ENCODE measurements around the gene MB21D2. TPM values are rescaled to one million over a fixed set of nuclear protein-coding genes. Genes with fewer than 3 reads are reported as not detected.

The MB21D2 gene
- total RNA-seq, 2 experiments from 2014 or later: 8.7 to 9.1 TPM

DNA sequence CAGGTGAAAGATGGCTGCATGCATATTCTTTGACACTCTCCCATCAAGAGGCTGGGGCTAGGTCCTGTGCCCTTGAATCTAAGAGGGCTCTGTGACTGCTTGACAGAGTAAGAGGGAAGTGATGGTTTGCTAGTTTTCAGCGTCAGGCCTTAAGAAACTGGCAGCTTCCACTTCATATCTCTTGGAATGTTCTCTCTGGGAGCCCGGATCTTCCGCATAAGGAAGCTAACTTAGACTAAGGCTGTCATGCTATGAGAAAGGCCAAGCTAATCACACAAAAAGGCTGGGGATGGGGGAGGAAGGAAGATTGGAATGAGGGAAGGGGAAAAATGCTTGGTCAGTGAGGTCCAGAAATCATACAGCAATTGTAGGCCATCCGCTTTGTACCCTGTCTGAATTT, 50.0 kb downstream of the MB21D2 start:
- ChIA-PET CTCF (interaction anchor here (1.6 kb wide), 1 partner anchor 55 kb away, joined by 4 read pairs; no protein-coding TSS in a partner anchor), POLR2A (no interaction called here)
- intact Hi-C loops (cut with micrococcal nuclease): no loop called here
- peaks cover 17% of the 10 kb centered on the region for H3K4me1 Mint-ChIP-seq (ENCODE audit: low read depth)
- DNase-seq: no peak
- H3K4me3 Mint-ChIP-seq: no peak overlapping the region
- H3K9me3 Mint-ChIP-seq: no peaks in the 10 kb centered on the region
- peaks cover 3% of the 10 kb centered on the region for H3K36me3 Mint-ChIP-seq
- no peaks in the 10 kb centered on the region for H3K27me3 Mint-ChIP-seq
- H3K27ac Mint-ChIP-seq: no peak overlapping the region

DNA sequence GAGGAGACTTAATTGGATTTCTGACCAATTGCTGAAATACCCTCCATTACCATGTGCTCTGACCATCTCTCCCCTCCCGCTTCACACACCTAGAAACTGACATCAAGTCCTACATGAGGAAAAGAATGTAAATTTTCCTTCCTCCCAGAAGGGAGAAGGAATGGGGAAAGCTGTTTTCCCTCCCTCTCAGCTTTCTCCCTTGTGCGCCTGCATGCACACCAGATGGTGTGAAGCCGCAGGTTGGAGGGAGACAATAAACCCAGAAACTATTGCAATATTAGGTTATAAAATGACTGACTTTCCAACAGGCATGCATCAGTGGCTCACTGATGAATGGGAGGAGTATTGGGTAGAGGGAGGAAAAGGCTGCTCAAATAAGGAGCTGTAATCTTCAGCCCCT, 50.9 kb downstream of the MB21D2 start:
- no peak overlapping the region for H3K27ac Mint-ChIP-seq
- peaks cover 4% of the 10 kb centered on the region for H3K36me3 Mint-ChIP-seq
- intact Hi-C loops (cut with micrococcal nuclease): no loop called here
- no peak overlapping the region for H3K4me3 Mint-ChIP-seq
- H3K27me3 Mint-ChIP-seq: no peaks in the 10 kb centered on the region
- POLR2A ChIA-PET: no interaction called here
- no peaks in the 10 kb centered on the region for H3K9me3 Mint-ChIP-seq
- CTCF ChIA-PET: interaction anchor here (1.6 kb wide), 1 partner anchor 54 kb away, joined by 4 read pairs; no protein-coding TSS in a partner anchor
- H3K4me1 Mint-ChIP-seq (ENCODE audit: low read depth): peaks cover 26% of the 10 kb centered on the region
- no peak for DNase-seq

DNA sequence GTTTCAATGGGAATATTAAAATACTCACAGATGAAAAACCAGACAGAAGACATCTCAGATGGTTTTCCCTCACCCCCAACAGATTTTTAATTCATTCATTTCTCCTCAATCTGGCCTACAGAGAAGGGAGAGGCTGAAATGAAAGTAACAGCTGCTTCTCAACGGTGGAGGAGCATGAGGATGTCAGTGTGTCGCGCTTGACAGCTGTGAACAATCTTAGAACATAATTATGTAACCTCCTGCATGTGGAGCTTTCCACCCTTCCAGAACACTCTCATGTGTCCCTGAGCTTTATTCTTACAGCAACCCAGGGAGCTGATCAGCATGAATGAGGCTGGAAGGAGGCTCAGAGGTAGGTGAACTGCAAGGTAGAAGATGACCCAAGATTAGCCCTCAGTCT, 52.7 kb downstream of the MB21D2 start:
- H3K27ac Mint-ChIP-seq: no peak overlapping the region
- H3K4me3 Mint-ChIP-seq: no peak overlapping the region
- peaks cover 5% of the 10 kb centered on the region for H3K36me3 Mint-ChIP-seq
- H3K9me3 Mint-ChIP-seq: no peaks in the 10 kb centered on the region
- peaks cover 28% of the 10 kb centered on the region for H3K4me1 Mint-ChIP-seq (ENCODE audit: low read depth)
- ChIA-PET POLR2A (no interaction called here), CTCF (no interaction called here)
- intact Hi-C loops (cut with micrococcal nuclease): no loop called here
- no peak for DNase-seq
- no peaks in the 10 kb centered on the region for H3K27me3 Mint-ChIP-seq

DNA sequence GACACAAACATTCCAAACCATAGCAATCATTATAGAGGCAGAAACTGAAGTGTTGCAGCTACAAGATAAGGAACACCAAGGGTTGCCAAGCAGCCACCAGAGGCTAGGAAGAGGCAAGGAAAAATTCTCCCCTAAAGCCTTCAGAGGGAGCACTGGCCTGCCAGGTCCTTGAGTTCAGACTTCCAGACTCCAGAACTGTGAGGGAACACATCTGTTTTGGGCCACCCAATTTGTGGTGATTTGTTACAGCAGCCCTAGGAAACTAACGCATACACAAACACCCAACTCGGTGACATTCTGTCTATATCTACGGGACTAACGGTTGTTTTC, 54.6 kb downstream of the MB21D2 start:
- Mint-ChIP-seq H3K4me1 (ENCODE audit: low read depth) (peaks cover 31% of the 10 kb centered on the region), H3K9me3 (no peaks in the 10 kb centered on the region), H3K27me3 (no peaks in the 10 kb centered on the region), H3K4me3 (no peak overlapping the region), H3K36me3 (peaks cover 5% of the 10 kb centered on the region), H3K27ac (no peak overlapping the region)
- intact Hi-C loops (cut with micrococcal nuclease): no loop called here
- CTCF ChIA-PET: no interaction called here
- DNase-seq: no peak
- POLR2A ChIA-PET: no interaction called here

DNA sequence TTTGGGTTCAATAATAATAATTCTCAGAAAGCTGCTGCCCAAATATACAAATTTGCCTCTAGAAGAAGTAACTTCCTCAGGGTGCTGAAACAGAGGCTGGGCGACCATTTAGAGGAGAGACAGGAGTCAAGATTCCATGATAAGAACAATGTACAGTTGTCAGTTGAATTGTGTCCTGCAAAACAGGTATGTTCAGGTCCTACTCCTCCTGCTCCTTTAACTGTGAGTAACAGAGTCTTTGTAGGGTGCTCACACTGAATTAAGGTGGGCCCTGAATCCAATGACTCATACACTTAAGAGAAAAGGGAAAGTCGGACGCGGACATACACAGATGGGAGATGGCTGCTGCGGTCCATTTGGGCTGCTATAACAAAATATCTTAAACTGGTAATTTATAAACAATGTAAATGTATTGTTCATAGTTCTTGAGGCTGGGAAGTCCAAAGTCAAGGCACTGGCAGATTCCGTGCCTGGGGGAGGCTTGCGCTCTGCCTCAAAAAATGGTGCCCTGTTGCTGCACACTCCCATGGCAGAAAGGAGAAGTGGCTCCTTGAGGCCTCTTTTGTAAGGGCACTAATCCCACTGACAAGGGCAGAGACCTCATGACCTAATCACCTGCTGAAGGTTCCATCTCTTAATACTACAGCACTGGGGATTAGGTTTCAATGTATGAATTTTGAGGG, 55.1 kb downstream of the MB21D2 start:
- intact Hi-C loops (cut with micrococcal nuclease): no loop called here
- peaks cover 5% of the 10 kb centered on the region for H3K36me3 Mint-ChIP-seq

DNA sequence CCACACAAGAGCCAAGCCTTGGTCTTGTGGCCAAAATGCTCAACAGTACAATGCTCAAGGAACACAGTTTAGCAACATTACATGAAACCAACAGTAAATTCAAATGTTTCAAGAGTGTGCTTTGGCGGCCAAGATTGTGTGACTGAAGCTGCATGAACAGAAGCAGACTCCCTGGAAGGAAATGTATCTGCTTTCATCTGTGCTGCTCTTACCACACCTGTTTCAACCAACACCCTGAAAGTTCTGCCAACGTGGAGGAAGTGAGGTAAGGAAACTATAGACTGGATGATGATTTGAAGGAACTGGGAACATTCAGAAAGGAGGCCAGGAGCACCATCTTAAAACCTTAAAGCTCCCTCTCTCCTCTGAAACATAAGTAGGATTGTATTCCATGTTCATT, 55.7 kb downstream of the MB21D2 start:
- ChIA-PET POLR2A (no interaction called here), CTCF (no interaction called here)
- Mint-ChIP-seq H3K36me3 (peaks cover 5% of the 10 kb centered on the region), H3K4me1 (ENCODE audit: low read depth) (peaks cover 27% of the 10 kb centered on the region), H3K4me3 (no peak overlapping the region), H3K27ac (no peak overlapping the region), H3K9me3 (no peaks in the 10 kb centered on the region), H3K27me3 (no peaks in the 10 kb centered on the region)
- DNase-seq: no peak
- intact Hi-C loops (cut with micrococcal nuclease): no loop called here

More for the DNA sequence above, 55.1 kb downstream of the MB21D2 start:
- no peak for DNase-seq
- Mint-ChIP-seq H3K9me3 (no peaks in the 10 kb centered on the region), H3K4me1 (ENCODE audit: low read depth) (peaks cover 28% of the 10 kb centered on the region), H3K27ac (no peak overlapping the region), H3K27me3 (no peaks in the 10 kb centered on the region), H3K4me3 (no peak overlapping the region)
- CTCF ChIA-PET: no interaction called here
- POLR2A ChIA-PET: no interaction called here

DNA sequence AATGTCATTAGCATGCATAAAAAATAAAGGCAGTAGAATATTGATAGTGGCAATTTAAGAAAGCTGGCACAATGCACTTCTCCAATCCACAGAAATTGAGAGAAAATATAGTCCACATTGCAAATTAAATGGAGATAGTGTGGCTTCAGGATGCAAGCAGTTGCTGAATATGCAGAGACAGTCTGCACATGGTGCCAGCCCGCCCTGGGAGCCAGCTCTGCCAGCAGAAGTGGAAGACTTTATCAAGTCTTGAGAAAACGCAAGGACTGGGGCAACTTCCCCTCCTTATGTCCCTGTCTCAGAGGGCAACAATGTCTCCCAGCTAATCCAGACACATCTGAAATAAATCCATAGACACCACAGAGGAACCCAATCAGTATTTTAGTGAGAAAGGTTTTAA, 57.2 kb downstream of the MB21D2 start:
- CTCF ChIA-PET: interaction anchor here (0.9 kb wide), 1 partner anchor 44 kb away, joined by 3 read pairs; no protein-coding TSS in a partner anchor
- H3K9me3 Mint-ChIP-seq: no peaks in the 10 kb centered on the region
- H3K4me3 Mint-ChIP-seq: no peak overlapping the region
- H3K27me3 Mint-ChIP-seq: no peaks in the 10 kb centered on the region
- H3K36me3 Mint-ChIP-seq: peaks cover 5% of the 10 kb centered on the region
- H3K27ac Mint-ChIP-seq: no peak overlapping the region
- POLR2A ChIA-PET: no interaction called here
- peaks cover 29% of the 10 kb centered on the region for H3K4me1 Mint-ChIP-seq (ENCODE audit: low read depth)
- intact Hi-C loops (cut with micrococcal nuclease): no loop called here
- no peak for DNase-seq

DNA sequence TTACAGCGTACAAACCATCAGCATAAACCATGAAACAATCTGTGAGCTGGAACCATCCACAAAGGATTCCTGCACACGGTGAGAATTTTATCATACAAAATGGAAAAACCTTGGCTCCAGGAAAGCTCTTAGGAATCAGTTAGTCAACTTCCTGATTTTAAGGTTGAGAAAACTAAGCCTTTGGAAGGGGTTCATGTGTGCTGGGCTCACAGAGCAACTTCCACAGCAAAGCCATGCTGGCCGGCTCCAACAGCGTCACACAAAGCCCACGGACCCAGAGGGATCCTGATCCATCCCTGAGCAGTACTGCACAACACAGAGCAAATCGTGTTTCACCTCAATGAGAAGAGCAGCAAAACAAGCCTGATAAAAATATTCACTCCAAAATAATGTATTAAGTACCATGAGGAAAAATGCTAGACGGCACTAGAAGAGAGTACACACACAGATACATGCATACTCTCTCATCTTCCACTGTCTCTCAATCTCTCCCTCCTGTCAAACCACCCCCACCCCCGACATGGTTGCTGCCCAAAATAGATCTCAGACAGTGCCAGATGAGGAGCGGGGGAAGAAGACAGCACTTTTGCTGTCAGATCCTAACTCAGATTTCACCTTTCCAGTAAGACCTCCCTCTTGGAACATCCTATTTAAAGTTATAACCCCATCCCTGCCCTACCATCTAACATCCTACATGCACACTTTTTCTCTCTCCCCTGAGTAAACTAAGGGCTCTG, 58.6 kb downstream of the MB21D2 start:
- CTCF ChIA-PET: no interaction called here
- Mint-ChIP-seq H3K4me3 (no peak overlapping the region), H3K27ac (no peak overlapping the region), H3K4me1 (ENCODE audit: low read depth) (peaks cover 28% of the 10 kb centered on the region), H3K27me3 (no peaks in the 10 kb centered on the region), H3K9me3 (no peaks in the 10 kb centered on the region), H3K36me3 (peaks cover 2% of the 10 kb centered on the region)
- POLR2A ChIA-PET: no interaction called here
- no peak for DNase-seq
- intact Hi-C loops (cut with micrococcal nuclease): no loop called here

DNA sequence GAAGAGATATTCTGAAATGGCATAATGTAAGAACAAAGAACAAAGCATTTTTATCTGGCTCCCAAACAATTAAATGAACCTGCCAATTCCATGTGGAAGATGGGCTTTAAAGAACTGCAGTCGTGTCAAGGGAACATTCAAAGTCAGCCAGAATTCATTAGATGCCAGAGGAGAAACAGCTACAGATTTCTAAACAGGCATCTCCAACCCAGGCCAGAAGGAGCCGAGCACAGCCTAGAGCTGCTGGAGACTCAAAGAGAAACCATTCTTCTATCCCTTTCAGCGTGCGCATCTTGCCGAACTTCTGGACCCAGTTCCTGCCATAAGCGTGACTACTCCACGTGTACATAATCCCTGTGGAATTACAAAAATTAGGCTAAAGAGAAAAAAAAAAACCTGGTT, 60.4 kb downstream of the MB21D2 start:
- Mint-ChIP-seq H3K4me1 (ENCODE audit: low read depth) (peaks cover 31% of the 10 kb centered on the region), H3K36me3 (peaks cover 2% of the 10 kb centered on the region), H3K4me3 (no peak overlapping the region), H3K27ac (no peak overlapping the region), H3K27me3 (no peaks in the 10 kb centered on the region), H3K9me3 (no peaks in the 10 kb centered on the region)
- ChIA-PET POLR2A (no interaction called here), CTCF (interaction anchor here (1.0 kb wide), 1 partner anchor 40 kb away, joined by 4 read pairs; no protein-coding TSS in a partner anchor)
- intact Hi-C loops (cut with micrococcal nuclease): no loop called here
- no peak for DNase-seq

DNA sequence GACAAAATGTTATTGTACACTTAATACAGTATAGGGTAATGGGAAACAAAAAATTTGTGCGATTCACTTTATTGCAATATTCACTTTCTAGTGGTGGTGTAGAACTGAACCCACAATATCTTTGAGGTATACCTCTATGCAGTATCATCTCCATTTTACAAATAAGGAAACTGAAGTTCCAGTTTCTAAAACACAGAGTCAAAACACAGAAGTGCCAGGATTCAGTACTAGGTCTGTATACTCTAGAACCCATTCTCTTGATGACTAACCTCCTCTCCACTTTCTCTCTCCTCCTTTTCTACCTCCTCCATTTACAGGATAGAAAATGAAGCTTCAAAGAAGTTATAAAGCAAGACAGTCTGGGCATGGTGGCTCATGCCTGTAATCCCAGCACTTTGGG, 62.2 kb downstream of the MB21D2 start:
- Mint-ChIP-seq H3K9me3 (no peaks in the 10 kb centered on the region), H3K4me3 (no peak overlapping the region), H3K4me1 (ENCODE audit: low read depth) (peaks cover 38% of the 10 kb centered on the region), H3K36me3 (no peaks in the 10 kb centered on the region), H3K27me3 (no peaks in the 10 kb centered on the region), H3K27ac (no peak overlapping the region)
- intact Hi-C loops (cut with micrococcal nuclease): loop anchor here (1.0 kb wide), 2 partner anchors 31 to 38 kb away; no protein-coding TSS in a partner anchor
- ChIA-PET CTCF (no interaction called here), POLR2A (interaction anchor here (0.7 to 2.0 kb wide), 3 partner anchors 31 to 44 kb away, joined by 4 to 8 read pairs (median 4); no protein-coding TSS in a partner anchor)
- DNase-seq: no peak

DNA sequence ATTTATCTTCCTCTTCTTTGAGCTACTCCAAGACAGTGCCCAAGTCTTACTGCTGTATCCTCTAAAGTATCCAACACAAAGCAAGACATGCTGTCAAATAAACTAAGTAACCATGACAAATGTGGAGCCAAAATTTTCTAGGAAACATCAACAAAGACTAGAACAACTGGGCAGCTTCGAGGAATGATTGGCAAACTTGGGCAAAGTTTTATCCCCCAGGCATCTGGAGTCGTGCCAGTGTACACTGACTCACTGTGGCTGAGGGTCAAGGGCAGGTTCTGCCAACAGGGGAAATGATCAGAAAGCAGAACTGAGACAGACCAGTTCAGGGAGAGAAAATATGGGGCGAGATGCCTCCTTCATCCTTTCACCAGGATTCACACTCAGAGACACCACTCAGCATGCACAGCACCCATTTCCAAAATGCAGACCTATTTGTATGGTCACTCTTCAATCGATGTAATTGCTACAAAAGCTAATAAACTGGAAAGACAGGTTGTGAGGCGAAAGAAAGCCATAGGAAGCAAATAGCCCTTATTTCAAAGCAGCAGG, 65.8 kb downstream of the MB21D2 start:
- Mint-ChIP-seq H3K27ac (no peak overlapping the region), H3K36me3 (no peaks in the 10 kb centered on the region), H3K4me3 (no peak overlapping the region), H3K9me3 (no peaks in the 10 kb centered on the region), H3K4me1 (ENCODE audit: low read depth) (peaks cover 57% of the 10 kb centered on the region), H3K27me3 (no peaks in the 10 kb centered on the region)
- DNase-seq: no peak
- ChIA-PET CTCF (interaction anchor here (1.3 to 1.4 kb wide), 2 partner anchors 47 to 66 kb away, joined by 3 to 5 read pairs; partner anchors contain the start of gene MB21D2), POLR2A (interaction anchor here (1.3 kb wide), 1 partner anchor 65 kb away, joined by 4 read pairs; the partner anchor contains the start of gene MB21D2)
- intact Hi-C loops (cut with micrococcal nuclease): loop anchor here (2.0 kb wide), 1 partner anchor 21 kb away; no protein-coding TSS in a partner anchor

DNA sequence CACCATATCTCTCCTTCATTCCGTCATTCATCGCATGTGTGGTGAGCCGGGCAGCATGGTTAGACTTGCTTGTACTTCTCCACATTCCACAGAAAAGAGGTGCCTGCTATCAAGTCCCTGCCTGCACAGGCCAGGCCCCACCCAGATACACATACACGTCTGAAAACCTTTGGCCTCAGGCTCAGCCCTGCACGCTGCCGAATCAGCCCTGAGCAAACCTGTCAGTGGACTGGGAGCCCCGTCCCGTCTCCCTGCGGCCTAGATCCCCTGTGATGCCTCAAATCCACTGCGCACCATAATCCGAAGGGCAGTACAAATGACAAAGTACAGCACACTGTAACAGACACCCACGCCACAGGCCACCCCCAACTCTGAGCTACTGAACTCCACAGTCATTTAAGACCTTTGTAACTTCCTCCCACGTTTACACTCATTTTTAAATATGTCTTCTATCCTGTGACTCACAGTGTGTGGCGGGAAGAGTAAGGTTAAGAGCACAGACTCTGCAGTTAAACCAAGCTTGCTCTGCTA, 67.1 kb downstream of the MB21D2 start:
- Mint-ChIP-seq H3K36me3 (no peaks in the 10 kb centered on the region), H3K9me3 (no peaks in the 10 kb centered on the region), H3K4me1 (ENCODE audit: low read depth) (peaks cover 62% of the 10 kb centered on the region), H3K4me3 (peak overlapping the region; percentile 45), H3K27ac (peak overlapping the region; percentile 77), H3K27me3 (no peaks in the 10 kb centered on the region)
- DNase-seq: peak; percentile 81
- ChIA-PET POLR2A (interaction anchor here (1.0 to 1.4 kb wide), 4 partner anchors 33 to 67 kb away, joined by 3 to 9 read pairs (median 6); partner anchors contain the start of gene MB21D2), CTCF (interaction anchor here (0.7 to 1.9 kb wide), 7 partner anchors 25 to 191 kb away, joined by 3 to 5 read pairs (median 4); partner anchors contain the start of gene MB21D2)
- intact Hi-C loops (cut with micrococcal nuclease): loop anchor here (1.0 to 2.0 kb wide), 5 partner anchors 20 to 68 kb away; no protein-coding TSS in a partner anchor

Data from activated CD4-positive, alpha-beta memory T cell treated with anti-CD3 and anti-CD28 coated beads for 36 hours (primary cell).